GM04504 (cell line): ENCODE results near the gene FARS2.

Source experiments
- DNase-seq: peaks from one replicate; pipeline ENCODE4 v3.0.0-alpha.2; 2012; ENCODE audit warnings: low read depth

FARS2 gene

GRCh38 chr6:5326022-5326641, 64.8 kb downstream of the FARS2 start:
- no peak for DNase-seq

GRCh38 chr6:5328800-5329199, 67.5 kb downstream of the FARS2 start:
- no peak for DNase-seq

- DNase-seq = no peak
Measured at GRCh38 chr6:5331845-5332442, 70.6 kb downstream of the FARS2 start.

- peak; percentile 23 for DNase-seq
Measured at GRCh38 chr6:5333658-5334057, 72.3 kb downstream of the FARS2 start.

GRCh38 chr6:5334341-5334740, 73.0 kb downstream of the FARS2 start:
- no peak for DNase-seq

GRCh38 chr6:5335020-5335419, 73.7 kb downstream of the FARS2 start:
- no peak for DNase-seq

GRCh38 chr6:5337573-5337972, 76.3 kb downstream of the FARS2 start:
- peak; percentile 10 for DNase-seq

GRCh38 chr6:5338177-5338960, 77.1 kb downstream of the FARS2 start:
- no peak for DNase-seq

GRCh38 chr6:5339786-5340185, 78.5 kb downstream of the FARS2 start:
- DNase-seq = no peak

- DNase-seq = no peak
Measured at GRCh38 chr6:5341845-5342244, 80.5 kb downstream of the FARS2 start.

GRCh38 chr6:5343998-5344397, 82.7 kb downstream of the FARS2 start:
- no peak for DNase-seq

GRCh38 chr6:5345324-5345723, 84.0 kb downstream of the FARS2 start:
- DNase-seq = no peak

GRCh38 chr6:5351552-5352210, 90.4 kb downstream of the FARS2 start:
- DNase-seq = no peak

GRCh38 chr6:5353971-5354370, 92.7 kb downstream of the FARS2 start:
- no peak for DNase-seq

- DNase-seq = no peak
Measured at GRCh38 chr6:5357486-5357885, 96.2 kb downstream of the FARS2 start.

- no peak for DNase-seq
Measured at GRCh38 chr6:5359417-5359816, 98.1 kb downstream of the FARS2 start.

GRCh38 chr6:5361396-5361795, 100.1 kb downstream of the FARS2 start:
- DNase-seq = no peak

- no peak for DNase-seq
Measured at GRCh38 chr6:5365436-5366195, 104.3 kb downstream of the FARS2 start.

GRCh38 chr6:5366941-5367340, 105.6 kb downstream of the FARS2 start:
- no peak for DNase-seq

GRCh38 chr6:5367510-5367909, 106.2 kb downstream of the FARS2 start:
- no peak for DNase-seq

- DNase-seq = no peak
Measured at GRCh38 chr6:5373430-5373829, 112.1 kb downstream of the FARS2 start.

GRCh38 chr6:5378331-5378730, 117.0 kb downstream of the FARS2 start:
- no peak for DNase-seq
